HL-60 (cell line): ENCODE measurements around the gene PC.

Source experiments
- GABPA ChIP-seq: IDR thresholded peaks from 2 replicates; pipeline ENCODE4 v1.6.1; 2012; ENCODE audit warnings: low read depth
- POLR2AphosphoS5 ChIP-seq: IDR thresholded peaks from 2 replicates; pipeline ENCODE4 v1.6.1; 2012; ENCODE audit warnings: low read depth
- SPI1 ChIP-seq: IDR thresholded peaks from 2 replicates; pipeline ENCODE4 v1.6.1; 2012; ENCODE audit warnings: low read depth, mild to moderate bottlenecking, borderline replicate concordance
- TF ChIP-seq, protein P1 (sequence below): IDR thresholded peaks from one replicate; pipeline ENCODE4 v1.5.1; 2011; ENCODE audit warnings: low read length, control low read depth, inconsistent platforms; ENCODE audit not compliant: insufficient read depth
- TF ChIP-seq, protein P2 (sequence below): IDR thresholded peaks from 2 replicates; pipeline ENCODE4 v1.6.1; 2012; ENCODE audit warnings: low read depth; ENCODE audit not compliant: insufficient replicate concordance

DNA sequence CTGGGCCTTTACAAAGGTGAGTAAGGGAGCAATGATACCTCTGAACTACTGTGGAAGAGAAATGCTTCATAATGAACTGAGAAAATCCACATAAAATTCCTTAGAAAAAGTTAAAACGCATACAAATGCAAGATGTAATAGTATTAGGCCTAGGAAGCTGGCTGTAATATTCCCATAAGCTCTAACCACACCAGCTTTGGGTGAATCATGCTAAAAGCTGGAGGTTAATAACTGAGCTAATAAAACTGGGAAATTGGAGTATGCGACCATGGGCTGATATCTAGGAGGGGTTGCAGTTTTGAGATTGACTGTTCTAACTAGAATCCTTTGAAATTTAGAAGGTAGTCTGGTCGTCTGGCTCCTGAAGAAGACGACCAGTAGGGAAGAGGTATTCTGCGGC, 143.5 kb downstream of the PC start:
- TF ChIP-seq, protein P1, sequence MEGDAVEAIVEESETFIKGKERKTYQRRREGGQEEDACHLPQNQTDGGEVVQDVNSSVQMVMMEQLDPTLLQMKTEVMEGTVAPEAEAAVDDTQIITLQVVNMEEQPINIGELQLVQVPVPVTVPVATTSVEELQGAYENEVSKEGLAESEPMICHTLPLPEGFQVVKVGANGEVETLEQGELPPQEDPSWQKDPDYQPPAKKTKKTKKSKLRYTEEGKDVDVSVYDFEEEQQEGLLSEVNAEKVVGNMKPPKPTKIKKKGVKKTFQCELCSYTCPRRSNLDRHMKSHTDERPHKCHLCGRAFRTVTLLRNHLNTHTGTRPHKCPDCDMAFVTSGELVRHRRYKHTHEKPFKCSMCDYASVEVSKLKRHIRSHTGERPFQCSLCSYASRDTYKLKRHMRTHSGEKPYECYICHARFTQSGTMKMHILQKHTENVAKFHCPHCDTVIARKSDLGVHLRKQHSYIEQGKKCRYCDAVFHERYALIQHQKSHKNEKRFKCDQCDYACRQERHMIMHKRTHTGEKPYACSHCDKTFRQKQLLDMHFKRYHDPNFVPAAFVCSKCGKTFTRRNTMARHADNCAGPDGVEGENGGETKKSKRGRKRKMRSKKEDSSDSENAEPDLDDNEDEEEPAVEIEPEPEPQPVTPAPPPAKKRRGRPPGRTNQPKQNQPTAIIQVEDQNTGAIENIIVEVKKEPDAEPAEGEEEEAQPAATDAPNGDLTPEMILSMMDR = no peak
- TF ChIP-seq POLR2AphosphoS5 (no peak), GABPA (no peak), SPI1 (no peak)
- TF ChIP-seq, protein P2, sequence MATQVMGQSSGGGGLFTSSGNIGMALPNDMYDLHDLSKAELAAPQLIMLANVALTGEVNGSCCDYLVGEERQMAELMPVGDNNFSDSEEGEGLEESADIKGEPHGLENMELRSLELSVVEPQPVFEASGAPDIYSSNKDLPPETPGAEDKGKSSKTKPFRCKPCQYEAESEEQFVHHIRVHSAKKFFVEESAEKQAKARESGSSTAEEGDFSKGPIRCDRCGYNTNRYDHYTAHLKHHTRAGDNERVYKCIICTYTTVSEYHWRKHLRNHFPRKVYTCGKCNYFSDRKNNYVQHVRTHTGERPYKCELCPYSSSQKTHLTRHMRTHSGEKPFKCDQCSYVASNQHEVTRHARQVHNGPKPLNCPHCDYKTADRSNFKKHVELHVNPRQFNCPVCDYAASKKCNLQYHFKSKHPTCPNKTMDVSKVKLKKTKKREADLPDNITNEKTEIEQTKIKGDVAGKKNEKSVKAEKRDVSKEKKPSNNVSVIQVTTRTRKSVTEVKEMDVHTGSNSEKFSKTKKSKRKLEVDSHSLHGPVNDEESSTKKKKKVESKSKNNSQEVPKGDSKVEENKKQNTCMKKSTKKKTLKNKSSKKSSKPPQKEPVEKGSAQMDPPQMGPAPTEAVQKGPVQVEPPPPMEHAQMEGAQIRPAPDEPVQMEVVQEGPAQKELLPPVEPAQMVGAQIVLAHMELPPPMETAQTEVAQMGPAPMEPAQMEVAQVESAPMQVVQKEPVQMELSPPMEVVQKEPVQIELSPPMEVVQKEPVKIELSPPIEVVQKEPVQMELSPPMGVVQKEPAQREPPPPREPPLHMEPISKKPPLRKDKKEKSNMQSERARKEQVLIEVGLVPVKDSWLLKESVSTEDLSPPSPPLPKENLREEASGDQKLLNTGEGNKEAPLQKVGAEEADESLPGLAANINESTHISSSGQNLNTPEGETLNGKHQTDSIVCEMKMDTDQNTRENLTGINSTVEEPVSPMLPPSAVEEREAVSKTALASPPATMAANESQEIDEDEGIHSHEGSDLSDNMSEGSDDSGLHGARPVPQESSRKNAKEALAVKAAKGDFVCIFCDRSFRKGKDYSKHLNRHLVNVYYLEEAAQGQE = no peak
